AG09309 (cell line): Measurements from ENCODE around the gene GSAP.
"Not testable (repeated sequence)": the region's sequence is repeated elsewhere in the genome, so short reads cannot be mapped to it uniquely, and the experiment has no call there.

Experiments used
- DNase-seq: peaks from one replicate; pipeline ENCODE4 v3.0.0-alpha.2; 2010; ENCODE audit warnings: low read depth
- H3K4me3 ChIP-seq: 2 replicates; pipeline ENCODE4 v1.5.1; 2011; ENCODE audit warnings: mild to moderate bottlenecking, low read depth, low read length, moderate library complexity; ENCODE audit not compliant: control insufficient read depth
- TF ChIP-seq, protein P1 (sequence below): IDR thresholded peaks from 2 replicates; pipeline ENCODE4 v1.5.1; 2011; ENCODE audit warnings: mild to moderate bottlenecking, low read depth, low read length, inconsistent platforms; ENCODE audit not compliant: insufficient read depth, control insufficient read depth; ENCODE audit errors: missing control alignments

The GSAP gene

DNA sequence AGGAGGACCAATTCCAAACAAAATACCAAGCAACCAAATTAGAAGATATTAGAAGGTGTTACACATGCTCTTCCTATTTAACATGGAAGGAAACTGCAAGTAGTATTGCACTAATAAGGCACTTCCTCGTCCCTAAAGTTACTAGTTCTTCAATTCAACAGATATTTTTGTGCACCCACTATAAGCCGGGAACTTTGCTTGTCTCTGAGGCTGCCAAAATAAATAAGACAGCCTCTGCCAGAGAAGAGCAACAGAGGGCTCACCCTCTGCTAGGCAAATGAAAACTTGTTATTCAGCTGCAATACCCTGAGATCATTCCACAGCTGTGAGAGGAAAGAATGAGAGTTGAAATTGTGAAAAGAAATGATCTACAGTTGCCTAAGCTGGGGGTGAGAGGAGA, 37.4 kb upstream of the GSAP start:
- TF ChIP-seq, protein P1, sequence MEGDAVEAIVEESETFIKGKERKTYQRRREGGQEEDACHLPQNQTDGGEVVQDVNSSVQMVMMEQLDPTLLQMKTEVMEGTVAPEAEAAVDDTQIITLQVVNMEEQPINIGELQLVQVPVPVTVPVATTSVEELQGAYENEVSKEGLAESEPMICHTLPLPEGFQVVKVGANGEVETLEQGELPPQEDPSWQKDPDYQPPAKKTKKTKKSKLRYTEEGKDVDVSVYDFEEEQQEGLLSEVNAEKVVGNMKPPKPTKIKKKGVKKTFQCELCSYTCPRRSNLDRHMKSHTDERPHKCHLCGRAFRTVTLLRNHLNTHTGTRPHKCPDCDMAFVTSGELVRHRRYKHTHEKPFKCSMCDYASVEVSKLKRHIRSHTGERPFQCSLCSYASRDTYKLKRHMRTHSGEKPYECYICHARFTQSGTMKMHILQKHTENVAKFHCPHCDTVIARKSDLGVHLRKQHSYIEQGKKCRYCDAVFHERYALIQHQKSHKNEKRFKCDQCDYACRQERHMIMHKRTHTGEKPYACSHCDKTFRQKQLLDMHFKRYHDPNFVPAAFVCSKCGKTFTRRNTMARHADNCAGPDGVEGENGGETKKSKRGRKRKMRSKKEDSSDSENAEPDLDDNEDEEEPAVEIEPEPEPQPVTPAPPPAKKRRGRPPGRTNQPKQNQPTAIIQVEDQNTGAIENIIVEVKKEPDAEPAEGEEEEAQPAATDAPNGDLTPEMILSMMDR: no peak
- no peak for DNase-seq
- H3K4me3 ChIP-seq: no peak overlapping the region

GRCh38 chr7:77451950-77452349, 35.8 kb upstream of the GSAP start:
- H3K4me3 ChIP-seq, DNase-seq: not testable (repeated sequence)

- DNase-seq: no peak
Measured at GRCh38 chr7:77450613-77451012, 34.5 kb upstream of the GSAP start.

GRCh38 chr7:77450054-77450453, 33.9 kb upstream of the GSAP start:
- no peak overlapping the region for H3K4me3 ChIP-seq
- TF ChIP-seq, protein P1: no peak
- DNase-seq: no peak

More at GRCh38 chr7:77450613-77451012, 34.5 kb upstream of the GSAP start:
- TF ChIP-seq, protein P1: no peak
- no peak overlapping the region for H3K4me3 ChIP-seq

- no peak for DNase-seq
- TF ChIP-seq, protein P1: no peak
- no peak overlapping the region for H3K4me3 ChIP-seq
Measured at GRCh38 chr7:77447616-77448015, 31.5 kb upstream of the GSAP start.

- no peak for DNase-seq
- TF ChIP-seq, protein P1: no peak
- H3K4me3 ChIP-seq: no peak overlapping the region
Measured at GRCh38 chr7:77444123-77444522, 28.0 kb upstream of the GSAP start.

DNA sequence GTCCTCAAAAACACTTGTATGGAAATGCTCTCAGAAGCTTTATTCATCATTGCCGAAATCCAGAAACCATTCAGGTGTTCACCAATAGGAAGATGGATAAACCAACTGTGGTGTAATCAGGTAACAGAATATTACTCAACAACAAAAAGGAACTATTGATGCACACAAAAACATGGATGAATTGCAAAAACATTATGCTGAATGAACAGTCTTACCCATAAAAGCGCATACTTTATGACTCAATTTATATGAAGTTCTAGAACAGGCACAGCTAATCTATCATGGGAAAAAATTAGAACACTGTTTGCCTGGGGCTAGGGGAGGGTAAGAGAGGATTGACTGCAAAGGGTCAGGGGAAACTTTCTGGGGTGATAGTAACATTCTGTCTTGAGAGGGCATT, 26.9 kb upstream of the GSAP start:
- no peak overlapping the region for H3K4me3 ChIP-seq
- TF ChIP-seq, protein P1: no peak
- no peak for DNase-seq

GRCh38 chr7:77442636-77443035, 26.5 kb upstream of the GSAP start:
- DNase-seq: no peak
- TF ChIP-seq, protein P1: no peak
- no peak overlapping the region for H3K4me3 ChIP-seq
